Measurements from ENCODE around the gene SVEP1.

SVEP1 gene

GRCh38 chr9:110443866-110444220 lies 135.7 kb downstream of the SVEP1 start:
- Histone ChIP-seq H3K27ac (no peak overlapping the region), H3K4me3 (ENCODE audit: low read depth, low read length) (no peak overlapping the region), H3K27me3 (ENCODE audit: control insufficient read depth, insufficient read depth, low read length) (no peaks in the 10 kb centered on the region), H3K79me2 (no peaks in the 10 kb centered on the region), H2AFZ (no peak overlapping the region), H3K4me1 (no peaks in the 10 kb centered on the region), H3K36me3 (ENCODE audit: control insufficient read depth, insufficient read depth, low read length) (no peaks in the 10 kb centered on the region), H3K9ac (no peak overlapping the region), H3K4me2 (ENCODE audit: low read length) (no peak overlapping the region), H3K9me3 (ENCODE audit: control insufficient read depth, low read length) (no peaks in the 10 kb centered on the region)
- no peak for TF ChIP-seq CTCF (IDR thresholded peaks at IDR 0.05)

GRCh38 chr9:110443146-110443865 lies 136.2 kb downstream of the SVEP1 start:
- Histone ChIP-seq H3K4me3 (ENCODE audit: low read depth, low read length) (no peak overlapping the region), H3K27ac (no peak overlapping the region), H3K4me2 (ENCODE audit: low read length) (no peak overlapping the region), H3K27me3 (ENCODE audit: control insufficient read depth, insufficient read depth, low read length) (no peaks in the 10 kb centered on the region), H3K79me2 (no peaks in the 10 kb centered on the region), H3K9ac (no peak overlapping the region), H3K9me3 (ENCODE audit: control insufficient read depth, low read length) (no peaks in the 10 kb centered on the region), H2AFZ (no peak overlapping the region), H3K36me3 (ENCODE audit: control insufficient read depth, insufficient read depth, low read length) (no peaks in the 10 kb centered on the region), H3K4me1 (no peaks in the 10 kb centered on the region)
- TF ChIP-seq CTCF (IDR thresholded peaks at IDR 0.05) = no peak

- TF ChIP-seq CTCF (IDR thresholded peaks at IDR 0.05) = no peak
- H3K27ac ChIP-seq = no peak overlapping the region
- H3K79me2 ChIP-seq = no peaks in the 10 kb centered on the region
- no peak overlapping the region for H3K4me3 ChIP-seq (ENCODE audit: low read depth, low read length)
- H3K4me1 ChIP-seq = no peaks in the 10 kb centered on the region
- H2AFZ ChIP-seq = no peak overlapping the region
- no peaks in the 10 kb centered on the region for H3K9me3 ChIP-seq (ENCODE audit: control insufficient read depth, low read length)
- H3K36me3 ChIP-seq (ENCODE audit: control insufficient read depth, insufficient read depth, low read length) = no peaks in the 10 kb centered on the region
- H3K4me2 ChIP-seq (ENCODE audit: low read length) = no peak overlapping the region
- no peak overlapping the region for H3K9ac ChIP-seq
- no peaks in the 10 kb centered on the region for H3K27me3 ChIP-seq (ENCODE audit: control insufficient read depth, insufficient read depth, low read length)
Measured at GRCh38 chr9:110440796-110441195, 138.7 kb downstream of the SVEP1 start.

- H3K4me2 ChIP-seq (ENCODE audit: low read length) = no peak overlapping the region
- no peaks in the 10 kb centered on the region for H3K4me1 ChIP-seq
- H2AFZ ChIP-seq = no peak overlapping the region
- TF ChIP-seq CTCF (IDR thresholded peaks at IDR 0.05) = no peak
- no peak overlapping the region for H3K27ac ChIP-seq
- no peak overlapping the region for H3K9ac ChIP-seq
- H3K36me3 ChIP-seq (ENCODE audit: control insufficient read depth, insufficient read depth, low read length) = no peaks in the 10 kb centered on the region
- H3K79me2 ChIP-seq = no peaks in the 10 kb centered on the region
- no peak overlapping the region for H3K4me3 ChIP-seq (ENCODE audit: low read depth, low read length)
- no peaks in the 10 kb centered on the region for H3K27me3 ChIP-seq (ENCODE audit: control insufficient read depth, insufficient read depth, low read length)
- no peaks in the 10 kb centered on the region for H3K9me3 ChIP-seq (ENCODE audit: control insufficient read depth, low read length)
Measured at GRCh38 chr9:110440172-110440571, 139.4 kb downstream of the SVEP1 start.

- Histone ChIP-seq H3K4me1 (no peaks in the 10 kb centered on the region), H2AFZ (no peak overlapping the region), H3K9ac (no peak overlapping the region), H3K36me3 (ENCODE audit: control insufficient read depth, insufficient read depth, low read length) (no peaks in the 10 kb centered on the region), H3K4me3 (ENCODE audit: low read depth, low read length) (no peak overlapping the region), H3K27me3 (ENCODE audit: control insufficient read depth, insufficient read depth, low read length) (no peaks in the 10 kb centered on the region), H3K9me3 (ENCODE audit: control insufficient read depth, low read length) (no peaks in the 10 kb centered on the region), H3K4me2 (ENCODE audit: low read length) (no peak overlapping the region), H3K27ac (no peak overlapping the region), H3K79me2 (no peaks in the 10 kb centered on the region)
- no peak for TF ChIP-seq CTCF (IDR thresholded peaks at IDR 0.05)
Measured at GRCh38 chr9:110432253-110432652, 147.3 kb downstream of the SVEP1 start.
